Activated T-cell treated with anti-CD3 and anti-CD28 coated beads for 48 hours (primary cell): ENCODE measurements around the gene CTIF.

Experiments
- DNase-seq: peaks from one replicate; pipeline ENCODE4 v3.0.0-alpha.2; 2020; ENCODE audit warnings: low read depth

CTIF gene

GRCh38 chr18:48602759-48603390 lies 64.0 kb downstream of the CTIF start:
- no peak for DNase-seq

DNA sequence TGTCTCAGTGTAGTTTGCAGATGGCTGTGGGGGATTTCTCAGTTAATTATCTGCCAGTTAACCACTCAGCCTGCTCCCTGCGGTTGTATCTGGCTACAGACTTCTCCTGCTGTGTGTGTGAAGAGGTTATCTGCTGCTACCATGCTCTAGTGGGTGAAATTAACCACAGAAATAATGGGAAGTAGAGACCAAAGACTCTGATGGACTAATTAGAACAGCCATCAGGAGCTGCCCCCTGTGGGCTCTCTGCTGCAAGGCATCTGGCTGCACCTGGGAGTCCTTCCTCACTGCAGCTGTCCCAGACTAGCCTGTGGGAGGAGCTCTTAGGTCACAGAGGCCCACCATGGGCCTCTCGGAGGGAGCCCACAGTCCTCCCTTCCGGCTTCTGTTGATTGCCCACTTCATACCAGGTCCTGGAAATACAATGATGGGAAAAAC lies 66.6 kb downstream of the CTIF start:
- DNase-seq, result no peak

DNA sequence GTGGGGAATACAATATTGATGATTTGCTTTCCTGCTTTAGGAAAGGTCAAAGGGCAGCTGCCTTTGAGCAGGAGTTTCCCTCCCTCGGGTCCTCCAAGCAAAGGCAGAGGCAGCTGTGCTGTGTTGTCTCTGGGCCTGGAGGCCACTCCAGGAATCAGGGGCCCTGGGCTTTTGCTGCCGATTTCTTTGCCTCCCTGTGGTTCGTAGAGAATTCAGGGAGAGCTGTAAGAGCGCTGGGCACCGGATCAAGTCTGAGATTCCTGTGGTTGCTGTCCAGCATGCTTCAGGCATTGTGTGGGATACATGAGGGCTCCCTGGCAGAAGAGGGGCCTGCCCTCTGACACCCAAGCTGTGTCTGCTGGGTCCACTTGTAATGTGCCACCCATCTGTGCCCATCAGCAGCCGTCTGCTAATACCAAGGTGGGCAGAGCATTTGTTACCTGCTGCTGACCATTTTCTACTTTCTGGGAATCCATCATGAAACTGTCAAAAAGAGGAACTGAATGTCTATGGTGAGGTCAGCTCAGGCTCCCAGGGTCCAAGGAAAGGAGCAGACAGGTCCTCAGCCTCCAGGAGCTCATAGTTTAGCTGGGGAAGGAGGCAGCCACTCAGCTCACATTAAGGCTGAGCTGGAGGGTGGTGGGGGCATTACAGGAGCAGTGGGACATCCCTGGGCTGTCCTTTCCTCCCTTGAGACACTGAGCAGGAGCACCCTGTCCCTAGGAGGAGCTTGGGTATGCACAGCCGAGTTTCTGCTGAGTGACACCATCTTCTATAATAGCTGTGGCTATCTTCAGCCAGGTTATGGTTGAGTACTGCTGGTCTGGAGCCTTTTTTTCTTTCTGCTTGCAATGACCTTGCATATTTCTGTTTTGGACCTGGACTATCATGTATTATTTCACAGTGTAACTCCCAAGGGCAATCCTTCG lies 68.5 kb downstream of the CTIF start:
- DNase-seq, result no peak

DNA sequence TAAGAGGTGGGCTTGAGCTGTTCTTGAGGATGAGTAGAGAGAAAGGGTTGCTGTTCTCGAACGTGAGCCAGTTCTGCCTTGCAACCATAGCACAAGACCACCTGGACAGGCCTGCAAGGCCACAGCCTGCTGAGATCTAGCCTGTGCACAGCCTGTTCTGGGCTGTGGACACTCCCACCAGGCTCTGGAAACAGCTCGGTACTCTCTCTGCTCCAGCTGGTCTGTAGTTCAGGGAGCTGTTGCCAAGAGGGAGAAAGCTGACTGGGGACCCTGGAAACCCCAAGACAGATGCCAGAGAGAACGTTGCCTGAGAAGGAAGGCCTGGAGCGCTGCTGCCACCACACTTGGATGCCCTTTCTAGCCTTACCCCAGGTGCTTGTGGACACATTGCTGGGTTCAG lies 69.8 kb downstream of the CTIF start:
- DNase-seq, result no peak

DNA sequence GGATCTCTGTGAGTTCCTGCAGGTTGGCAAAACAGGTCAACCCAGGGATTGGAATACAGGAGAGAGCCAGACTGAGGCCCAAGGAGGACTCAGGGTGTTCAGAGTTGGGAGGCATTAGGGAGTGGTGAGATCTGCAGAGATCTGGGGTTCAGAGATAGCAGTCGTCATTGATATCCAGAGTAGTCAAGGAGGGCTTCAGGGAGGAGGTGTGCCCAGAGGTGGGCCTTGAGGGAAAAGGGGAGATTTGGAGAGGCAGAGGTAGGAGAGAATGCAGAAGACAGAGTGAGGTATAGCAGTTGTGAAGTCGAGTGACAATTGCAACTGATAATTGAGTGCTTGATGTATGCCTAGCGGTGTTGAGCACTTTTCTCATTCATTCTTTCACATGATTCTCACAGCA lies 70.3 kb downstream of the CTIF start:
- DNase-seq, result no peak

DNA sequence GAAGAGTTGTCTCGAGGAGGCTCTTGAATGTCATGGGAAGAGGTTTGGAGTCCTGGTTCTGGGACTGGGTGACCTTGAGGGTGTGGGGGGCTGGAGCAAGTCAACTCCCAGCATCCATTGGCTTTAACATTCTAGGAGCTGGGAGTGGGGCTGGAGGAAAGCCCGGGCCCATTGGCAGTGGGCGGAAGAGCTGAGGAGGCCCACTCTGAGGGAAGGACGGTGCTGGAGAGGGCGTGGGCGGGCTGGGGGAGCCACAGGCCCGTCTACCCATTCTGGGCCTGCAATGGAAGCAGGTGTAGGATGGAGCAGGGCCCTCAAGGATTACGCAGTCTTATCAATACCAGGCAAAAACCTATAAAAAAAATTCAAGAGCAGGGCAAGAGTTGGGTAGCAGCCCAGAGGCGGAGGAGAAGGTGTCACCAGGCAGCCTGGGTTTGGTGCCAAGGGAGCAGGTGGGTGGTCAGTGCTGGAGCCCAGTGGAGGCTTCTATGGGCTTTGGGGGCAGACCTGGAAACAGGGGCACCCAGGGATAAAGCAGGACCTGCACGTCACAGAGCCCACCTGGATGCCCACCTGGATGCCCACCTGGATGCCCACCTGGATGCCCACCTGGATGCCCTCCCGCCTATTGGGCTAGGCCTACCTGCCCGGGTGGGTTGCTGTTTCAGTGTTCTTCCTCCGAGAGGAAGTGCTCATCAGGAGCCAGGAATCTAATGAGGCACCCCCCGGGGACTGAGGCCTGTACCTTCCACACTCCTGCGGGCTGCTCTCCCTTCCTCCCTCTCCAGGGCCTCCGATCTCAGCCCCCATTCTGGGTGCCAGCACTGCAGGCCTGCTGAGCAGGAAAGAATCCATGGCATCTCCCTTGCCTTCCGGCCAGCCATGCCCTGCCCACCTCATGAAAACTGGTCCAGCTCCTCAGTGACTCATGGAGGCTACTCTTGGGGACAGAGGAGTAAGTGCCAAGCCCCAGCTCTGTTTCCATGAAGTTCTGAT lies 71.3 kb downstream of the CTIF start:
- no peak for DNase-seq

- DNase-seq, result no peak
Observed at GRCh38 chr18:48611203-48611602, 72.4 kb downstream of the CTIF start.

DNA sequence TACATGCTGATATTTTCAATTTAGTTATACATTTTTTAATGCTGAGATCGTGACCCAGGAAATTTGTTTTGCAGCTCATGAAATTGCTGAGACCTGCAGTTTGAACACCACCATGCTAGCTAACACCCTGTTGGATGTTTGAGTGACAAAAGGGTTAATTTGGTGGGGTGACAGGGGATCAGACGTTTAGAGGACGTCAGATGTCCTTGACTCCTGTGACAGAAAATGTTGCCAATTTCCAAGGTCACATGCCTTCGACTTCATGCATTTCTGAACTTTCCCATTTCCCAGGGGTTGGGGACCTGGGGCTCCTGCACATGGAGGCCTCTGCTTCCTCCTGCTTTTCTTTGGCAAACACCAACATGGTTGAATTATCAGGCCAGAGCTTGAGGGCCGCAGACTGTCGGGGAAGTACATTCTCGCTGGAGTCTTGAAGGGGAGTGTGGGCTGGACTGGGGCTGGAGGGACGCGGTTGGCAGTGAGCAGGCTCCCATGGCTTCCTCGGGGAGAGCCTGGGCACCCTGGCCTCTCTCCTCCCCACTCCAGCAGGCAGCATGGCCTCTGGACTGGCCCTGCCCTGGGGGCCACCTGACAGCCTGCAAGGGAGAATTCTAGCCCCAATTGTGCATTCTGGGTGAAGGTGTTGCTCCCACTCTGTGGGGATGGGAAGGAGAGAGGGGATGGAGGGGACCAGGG lies 73.1 kb downstream of the CTIF start:
- DNase-seq, result no peak

- DNase-seq, result no peak
Observed at GRCh38 chr18:48612511-48612910, 73.7 kb downstream of the CTIF start.

DNA sequence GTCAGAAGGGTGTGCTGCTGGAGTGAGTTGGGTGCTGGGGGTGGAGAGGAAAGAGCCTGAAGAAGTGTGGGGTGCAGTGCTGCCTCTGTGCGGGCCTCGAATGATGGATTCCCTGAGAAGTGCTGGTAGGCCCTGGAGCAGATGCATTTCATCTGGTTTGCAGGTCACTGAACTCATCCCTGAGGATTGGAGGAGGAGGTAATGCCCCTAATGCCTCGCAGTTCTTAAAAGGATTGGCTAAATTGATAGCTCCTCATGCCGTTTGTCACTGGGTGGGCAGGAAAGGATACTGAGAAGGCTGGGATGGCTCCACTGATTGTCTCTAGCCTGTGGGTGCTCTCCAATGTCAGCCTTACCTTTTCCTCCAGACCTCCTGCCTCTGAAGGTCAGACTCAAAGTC lies 74.1 kb downstream of the CTIF start:
- no peak for DNase-seq

GRCh38 chr18:48613589-48614404 lies 75.0 kb downstream of the CTIF start:
- no peak for DNase-seq

DNA sequence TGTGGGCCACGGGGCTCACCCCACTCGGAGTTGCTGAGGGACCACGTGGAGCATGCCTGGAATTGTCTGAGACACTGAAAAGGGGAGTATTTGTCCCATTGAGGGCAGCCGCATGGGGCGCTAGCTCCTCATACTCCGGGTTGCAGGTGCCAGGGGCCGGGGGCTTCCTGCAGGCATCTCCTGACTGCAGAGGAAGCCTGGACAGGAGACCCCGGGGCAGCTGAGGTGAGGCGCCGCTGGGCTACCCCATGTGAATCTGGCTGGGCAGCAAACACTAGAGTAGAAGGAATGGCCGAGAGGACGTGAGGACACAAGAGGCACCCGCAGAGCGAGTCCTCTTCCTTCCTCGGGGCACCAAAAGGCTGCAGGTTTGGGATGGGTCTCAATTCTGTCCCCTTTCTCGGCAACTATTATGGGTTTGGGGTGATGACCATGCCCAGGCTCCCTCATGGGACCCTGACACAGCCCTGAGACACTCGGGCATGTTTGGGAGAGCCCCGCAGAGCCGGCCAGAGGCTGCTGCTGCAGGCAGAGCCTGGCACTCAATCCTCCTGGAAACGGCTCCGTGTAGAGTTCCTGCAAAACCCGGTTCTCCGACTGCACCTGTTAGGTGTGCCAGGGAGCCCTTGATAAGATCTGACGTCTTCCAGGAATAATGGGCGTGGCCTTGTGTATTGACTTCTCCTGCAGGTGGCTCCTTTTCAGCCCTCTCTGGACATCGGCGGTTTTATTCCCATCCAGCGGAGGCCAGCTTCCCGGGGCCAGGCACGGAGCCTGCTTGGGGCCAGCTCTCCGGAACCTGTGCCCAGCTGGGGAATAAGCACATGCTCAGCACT lies 77.0 kb downstream of the CTIF start:
- no peak for DNase-seq

DNA sequence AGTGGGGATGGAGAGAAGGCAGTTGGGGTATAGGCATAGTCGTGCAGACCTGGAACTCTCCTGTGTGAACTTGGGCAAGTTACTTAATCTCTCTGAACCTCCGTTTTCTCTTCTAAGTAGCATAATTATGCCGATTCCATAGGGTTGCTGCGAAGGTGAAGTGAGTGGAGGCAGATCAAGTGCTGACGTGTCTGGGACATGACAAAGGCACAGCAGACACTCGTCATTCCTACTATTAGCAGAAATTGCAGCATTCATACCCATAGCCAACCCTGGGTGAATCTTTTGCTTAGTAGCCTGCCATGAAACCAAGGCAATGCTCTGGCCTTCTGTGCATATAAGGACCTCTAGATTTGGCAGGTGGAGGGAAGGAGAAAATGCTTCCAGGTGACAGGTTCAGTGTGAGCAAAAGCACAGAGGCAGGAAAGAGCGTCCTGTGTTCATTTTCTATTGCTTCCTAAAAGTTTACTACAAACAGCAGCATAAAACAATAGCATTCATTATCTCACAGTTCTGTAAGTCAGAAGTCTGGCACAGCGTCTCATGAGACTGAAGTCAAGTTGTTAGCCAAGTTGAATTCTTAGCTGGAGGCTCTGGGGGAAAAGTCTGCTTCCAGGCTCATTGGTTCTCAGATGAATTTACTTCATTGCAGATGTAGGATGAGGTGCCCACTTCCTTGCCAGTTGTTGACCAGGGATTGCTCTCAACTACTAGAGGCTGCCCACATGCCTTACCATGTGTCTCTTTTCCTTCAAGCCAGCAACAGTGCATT lies 77.8 kb downstream of the CTIF start:
- DNase-seq, result no peak

GRCh38 chr18:48617844-48618497 lies 79.1 kb downstream of the CTIF start:
- DNase-seq, result no peak

DNA sequence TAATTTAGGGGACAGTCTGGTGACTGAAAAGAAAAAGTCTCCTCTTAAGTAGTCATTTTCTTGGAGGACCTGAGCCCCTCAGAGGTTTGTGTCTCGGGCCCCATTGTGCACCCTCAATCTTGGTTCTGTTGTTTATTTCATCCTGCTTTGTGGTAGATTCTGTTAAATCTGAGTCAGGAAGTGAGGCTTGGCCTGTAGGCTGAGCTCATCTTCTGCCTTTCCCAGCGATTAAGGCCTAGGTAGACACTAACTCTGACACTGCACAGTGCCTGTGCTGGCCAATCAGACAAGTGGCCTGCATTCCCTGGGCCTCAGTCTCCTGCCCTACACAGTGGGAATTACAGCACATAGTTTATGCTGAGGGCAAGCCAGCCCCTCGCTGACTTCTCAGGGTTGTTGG lies 80.2 kb downstream of the CTIF start:
- no peak for DNase-seq

DNA sequence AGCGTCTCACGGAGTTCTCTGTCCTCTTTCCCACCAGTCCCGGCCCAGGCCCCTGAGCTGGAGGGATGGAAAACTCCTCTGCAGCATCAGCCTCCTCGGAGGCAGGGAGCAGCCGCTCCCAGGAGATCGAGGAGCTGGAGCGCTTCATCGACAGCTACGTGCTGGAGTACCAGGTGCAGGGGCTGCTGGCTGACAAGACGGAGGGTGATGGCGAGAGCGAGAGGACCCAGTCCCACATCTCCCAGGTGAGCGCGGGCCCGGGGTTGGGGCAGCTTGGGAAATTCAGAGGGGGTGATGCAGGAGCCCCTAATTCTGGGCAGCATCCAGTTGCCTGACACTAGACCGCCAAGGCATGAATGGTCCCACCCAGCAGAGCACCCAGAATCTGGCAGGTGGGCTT lies 80.7 kb downstream of the CTIF start:
- DNase-seq, result no peak

GRCh38 chr18:48620071-48620470 lies 81.2 kb downstream of the CTIF start:
- DNase-seq, result no peak

DNA sequence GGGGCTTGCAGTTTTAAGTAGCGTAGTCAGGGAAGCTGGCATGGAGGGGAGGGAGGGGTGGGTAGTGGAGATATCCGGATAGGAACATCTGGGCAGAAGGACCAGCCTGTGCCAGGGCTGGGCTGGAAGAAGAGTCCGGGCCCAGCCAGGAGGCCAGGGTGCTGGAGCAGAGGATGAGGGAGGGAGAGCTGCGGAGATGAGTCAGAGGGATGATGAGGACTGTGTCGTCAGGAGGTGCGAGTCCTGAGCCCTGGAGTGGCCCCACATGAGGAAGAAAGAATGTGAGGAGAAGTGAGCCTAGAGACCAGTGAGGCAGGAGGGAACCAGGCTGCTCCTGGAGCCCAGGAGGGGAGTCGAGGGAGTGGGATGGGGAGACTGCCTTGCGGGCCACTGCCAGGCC lies 82.4 kb downstream of the CTIF start:
- no peak for DNase-seq
